ENCODE data around the gene MTMR8. TPM values are rescaled to one million over a fixed set of nuclear protein-coding genes. Genes with fewer than 3 reads are reported as not detected.

The MTMR8 gene
- total and polyA plus RNA-seq, 9 of the 15 experiments (the other 6 are each of a cell fraction or from before 2014, with no cell fraction given): 1.8 to 5.5 (median 3.0) TPM

GRCh38 chrX:64334467-64334866, 60.8 kb downstream of the MTMR8 start:
- ChIA-PET POLR2A (no interaction called here), CTCF (ENCODE audit: low intra/inter-chr PET ratio) (no interaction called here)
- WGBS (ENCODE audit: insufficient coverage, low coverage, missing lambda C conversion rate): 11% methylated on average over 1 of the region's 3 CpGs
- no peaks in the 10 kb centered on the region for H3K27me3 ChIP-seq (ENCODE audit: control insufficient read depth in 2 of 2, insufficient read depth in 2 of 2, low read length in 2 of 2)
- no peak overlapping the region for H2AFZ ChIP-seq (ENCODE audit: low read depth, low read length)
- no peak overlapping the region for H3K4me3 ChIP-seq
- no peak overlapping the region for H3K9ac ChIP-seq (ENCODE audit: insufficient read depth in 1 of 2, low read depth in 2 of 2, low read length in 2 of 2)
- ATAC-seq (no peak), FAIRE-seq (no peak), DNase-seq (ENCODE audit: extremely low read depth in 1 of 4, low spot score in 3 of 4) (no peak)
- H4K20me1 ChIP-seq (replicated peaks; ENCODE audit: control insufficient read depth, insufficient read depth, low read length): no peaks in the 10 kb centered on the region
- no peaks in the 10 kb centered on the region for H3K4me1 ChIP-seq (replicated peaks in 1 of 2; ENCODE audit: control insufficient read depth in 2 of 2, insufficient read depth in 2 of 2, low read length in 2 of 2)
- no peaks in the 10 kb centered on the region for H3K9me3 ChIP-seq (replicated peaks; ENCODE audit: control insufficient read depth, insufficient read depth, low read depth, low read length)
- BruUV-seq (replicated peaks): no TSS peak
- TF ChIP-seq BCOR (IDR thresholded peaks at IDR 0.05) (no peak), DEAF1 (CRISPR knock-in tag; IDR thresholded peaks at IDR 0.05) (no peak)
- no peak overlapping the region for H3K4me2 ChIP-seq (ENCODE audit: insufficient read depth, low read length)
- 0 out of 3 replicates have a peak, but pooled peaks cover 2% of the 10 kb centered on the region for H3K36me3 ChIP-seq (ENCODE audit: control insufficient read depth, insufficient read depth, low read length)
- in situ Hi-C loops (cut with MboI): no loop called here
- intact Hi-C loops (cut with micrococcal nuclease): no loop called here
- no peaks in the 10 kb centered on the region for H3K9me1 ChIP-seq (ENCODE audit: control insufficient read depth, insufficient read depth, low read length)
- no peak overlapping the region for H3K27ac ChIP-seq (ENCODE audit: extremely low read depth, low read depth, low read length)
- H3K79me2 ChIP-seq (ENCODE audit: control insufficient read depth, insufficient read depth, low read length): no peaks in the 10 kb centered on the region

GRCh38 chrX:64330284-64330683, 65.0 kb downstream of the MTMR8 start:
- H3K36me3 ChIP-seq (ENCODE audit: control insufficient read depth, insufficient read depth, low read length): 0 out of 3 replicates have a peak, but pooled peaks cover 2% of the 10 kb centered on the region
- ATAC-seq (no peak), FAIRE-seq (no peak), DNase-seq (ENCODE audit: extremely low read depth in 1 of 4, low spot score in 3 of 4) (no peak)
- in situ Hi-C loops (cut with MboI) (no loop called here), intact Hi-C loops (cut with micrococcal nuclease) (no loop called here)
- no peak overlapping the region for H2AFZ ChIP-seq (ENCODE audit: low read depth, low read length)
- POLR2A ChIA-PET: interaction anchor here (0.6 kb wide), 1 partner anchor 19 kb away, joined by 3 read pairs; no protein-coding TSS in a partner anchor
- H3K27ac ChIP-seq (ENCODE audit: extremely low read depth, low read depth, low read length): no peak overlapping the region
- H3K9ac ChIP-seq (ENCODE audit: insufficient read depth in 1 of 2, low read depth in 2 of 2, low read length in 2 of 2): no peak overlapping the region
- BruUV-seq (replicated peaks): no TSS peak
- no peaks in the 10 kb centered on the region for H3K79me2 ChIP-seq (ENCODE audit: control insufficient read depth, insufficient read depth, low read length)
- H3K27me3 ChIP-seq (ENCODE audit: control insufficient read depth in 2 of 2, insufficient read depth in 2 of 2, low read length in 2 of 2): no peaks in the 10 kb centered on the region
- H3K9me1 ChIP-seq (ENCODE audit: control insufficient read depth, insufficient read depth, low read length): no peaks in the 10 kb centered on the region
- no peak overlapping the region for H3K4me3 ChIP-seq
- no peaks in the 10 kb centered on the region for H4K20me1 ChIP-seq (replicated peaks; ENCODE audit: control insufficient read depth, insufficient read depth, low read length)
- H3K4me1 ChIP-seq (replicated peaks in 1 of 2; ENCODE audit: control insufficient read depth in 2 of 2, insufficient read depth in 2 of 2, low read length in 2 of 2): no peaks in the 10 kb centered on the region
- CTCF ChIA-PET (ENCODE audit: low intra/inter-chr PET ratio): no interaction called here
- no peak overlapping the region for H3K4me2 ChIP-seq (ENCODE audit: insufficient read depth, low read length)
- no peaks in the 10 kb centered on the region for H3K9me3 ChIP-seq (replicated peaks; ENCODE audit: control insufficient read depth, insufficient read depth, low read depth, low read length)
- TF ChIP-seq MAFK (IDR thresholded peaks at IDR 0.05; ENCODE audit: low read length): no peak
- TF ChIP-seq BRF2 (IDR thresholded peaks at IDR 0.05; ENCODE audit: borderline replicate concordance, insufficient read depth, insufficient read length): no peak
- no peak for TF ChIP-seq ATF7 (IDR thresholded peaks at IDR 0.05)
- no peak for TF ChIP-seq CBX2 (IDR thresholded peaks at IDR 0.05; ENCODE audit: insufficient read depth, low read length, poor library complexity, severe bottlenecking)
- TF ChIP-seq TAF15 (IDR thresholded peaks at IDR 0.05; ENCODE audit: low read depth, low read length): no peak
- TF ChIP-seq ARID3A (IDR thresholded peaks at IDR 0.05; ENCODE audit: borderline replicate concordance, low read depth, low read length): no peak
- no peak for TF ChIP-seq GTF2A2 (tag; IDR thresholded peaks at IDR 0.05)
- no peak for TF ChIP-seq KDM4B (IDR thresholded peaks at IDR 0.05; ENCODE audit: borderline replicate concordance in 2 of 2, low read depth in 1 of 2)
- TF ChIP-seq ZZZ3 (IDR thresholded peaks at IDR 0.05): no peak
- no peak for TF ChIP-seq CBX8 (IDR thresholded peaks at IDR 0.05; ENCODE audit: borderline replicate concordance, extremely low read depth, low read depth, low read length, poor library complexity, severe bottlenecking)

All from K562 (cell line).